Right atrium auricular region (tissue), 2 donors: ENCODE measurements around the gene RFK. TPM values are rescaled to one million over a fixed set of nuclear protein-coding genes. Genes with fewer than 3 reads are reported as not detected.
A peak's percentile ranks its signal among the peaks of the same experiment; 100 is the strongest.

ENCODE experiments used
- DNase-seq: peaks from one replicate; pipeline ENCODE4 v3.0.0-alpha.2; 2019; ENCODE audit warnings: low spot score
- H3K27ac ChIP-seq, 2 donors: fragments of 200-600 bp; sonication (generic); 1 replicate in 1 of 2; 2 replicates in 1 of 2; pipeline ENCODE4 v1.5.1; 2016 to 2019
- H3K27me3 ChIP-seq, 2 donors: fragments of 200-600 bp; sonication (generic); one replicate each; pipeline versions ENCODE4 v1.5.1 to v1.6.0; 2017 to 2019
- H3K36me3 ChIP-seq: fragments of 200-600 bp; sonication (generic); one replicate; pipeline ENCODE4 v1.5.1; 2016
- H3K4me1 ChIP-seq, 2 donors: fragments of 200-600 bp; sonication (generic); one replicate each; pipeline versions ENCODE4 v1.5.1 to v1.6.0; 2017 to 2019
- H3K4me3 ChIP-seq, 2 donors: fragments of 200-600 bp; sonication (generic); 1 replicate in 1 of 2; 2 replicates in 1 of 2; pipeline ENCODE4 v1.5.1; 2017 to 2019; ENCODE audit warnings: mild to moderate bottlenecking in 1 of 2, moderate library complexity in 1 of 2
- H3K9me3 ChIP-seq, 2 donors: fragments of 200-600 bp; sonication (generic); one replicate each; pipeline ENCODE4 v1.5.1; 2019
- total RNA-seq, 2 donors: library from RNA; depleted of rRNA; stranded (reverse); fragments of >200 nt; gene quantifications; one replicate each; pipeline ENCODE4 v1.1.0, GENCODE V29; 2016
- TF ChIP-seq, protein P1 (sequence below), 2 donors: fragments of 200-600 bp; sonication (generic); IDR thresholded peaks; one replicate each; pipeline ENCODE4 v1.5.1; 2019; ENCODE audit warnings: antibody characterized with exemption in 2 of 2

Gene RFK
- total RNA-seq, 2 donors from 2014 or later, result 23.7 to 32.0 TPM

DNA sequence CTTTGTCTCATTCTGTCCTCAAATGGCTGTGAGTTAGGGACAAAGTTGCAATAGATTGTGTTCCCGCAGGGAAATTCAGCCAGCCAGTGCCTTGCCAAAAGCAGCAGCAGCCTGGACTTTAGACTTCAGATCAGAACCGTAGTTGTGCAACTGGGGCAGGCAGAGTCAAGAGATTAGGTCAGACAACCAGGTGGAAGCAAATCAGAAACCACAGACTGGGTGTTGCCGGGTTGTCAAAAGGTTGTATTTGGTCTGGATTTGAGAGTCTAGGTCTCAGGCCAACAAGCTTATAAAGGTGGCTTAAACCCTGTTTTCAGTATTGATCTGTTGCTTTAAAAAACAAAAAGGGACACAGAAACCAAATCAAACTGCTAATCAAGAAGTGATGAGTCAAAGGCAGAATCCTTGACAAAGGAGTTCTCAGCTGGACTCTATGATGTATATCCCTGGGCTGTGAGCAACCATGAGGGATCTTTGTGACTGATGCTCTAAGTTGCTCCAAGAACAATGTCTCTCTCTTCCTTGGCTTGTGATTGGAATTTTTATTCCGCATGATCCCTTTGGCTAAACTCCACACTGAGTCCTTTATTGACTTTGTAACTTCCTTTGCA is 20.9 kb downstream of the RFK start:
- Histone ChIP-seq H3K4me3 (no peak overlapping the region), H3K36me3 (no peaks in the 10 kb centered on the region), H3K4me1 (peaks cover 0 to 27% of the 10 kb centered on the region in 2 donors), H3K27ac (peak overlapping the region in 1 of 2 donors; percentile 58), H3K27me3 (no peaks in the 10 kb centered on the region), H3K9me3 (no peaks in the 10 kb centered on the region)
- peak; percentile 79 for DNase-seq
- TF ChIP-seq, protein P1, sequence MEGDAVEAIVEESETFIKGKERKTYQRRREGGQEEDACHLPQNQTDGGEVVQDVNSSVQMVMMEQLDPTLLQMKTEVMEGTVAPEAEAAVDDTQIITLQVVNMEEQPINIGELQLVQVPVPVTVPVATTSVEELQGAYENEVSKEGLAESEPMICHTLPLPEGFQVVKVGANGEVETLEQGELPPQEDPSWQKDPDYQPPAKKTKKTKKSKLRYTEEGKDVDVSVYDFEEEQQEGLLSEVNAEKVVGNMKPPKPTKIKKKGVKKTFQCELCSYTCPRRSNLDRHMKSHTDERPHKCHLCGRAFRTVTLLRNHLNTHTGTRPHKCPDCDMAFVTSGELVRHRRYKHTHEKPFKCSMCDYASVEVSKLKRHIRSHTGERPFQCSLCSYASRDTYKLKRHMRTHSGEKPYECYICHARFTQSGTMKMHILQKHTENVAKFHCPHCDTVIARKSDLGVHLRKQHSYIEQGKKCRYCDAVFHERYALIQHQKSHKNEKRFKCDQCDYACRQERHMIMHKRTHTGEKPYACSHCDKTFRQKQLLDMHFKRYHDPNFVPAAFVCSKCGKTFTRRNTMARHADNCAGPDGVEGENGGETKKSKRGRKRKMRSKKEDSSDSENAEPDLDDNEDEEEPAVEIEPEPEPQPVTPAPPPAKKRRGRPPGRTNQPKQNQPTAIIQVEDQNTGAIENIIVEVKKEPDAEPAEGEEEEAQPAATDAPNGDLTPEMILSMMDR (IDR thresholded peaks at IDR 0.05), result no peak

DNA sequence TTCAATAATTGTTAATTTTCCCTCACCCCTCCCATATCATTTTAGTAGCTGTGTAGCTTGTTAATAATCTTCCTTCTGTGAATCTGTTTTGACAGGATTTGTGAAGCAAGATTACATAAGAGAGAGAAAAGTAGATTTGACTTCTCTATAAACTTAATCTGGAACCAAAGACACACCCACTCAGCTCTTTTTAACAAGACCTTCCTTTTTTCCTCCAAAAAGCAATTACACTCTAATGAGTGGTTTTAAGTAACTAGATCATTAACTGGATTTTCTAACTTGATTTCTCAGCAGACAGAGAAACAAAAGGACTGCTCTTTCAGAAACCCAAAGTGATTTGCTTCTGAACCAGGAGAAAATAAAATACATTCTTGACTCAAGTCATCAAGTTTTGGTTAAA is 21.9 kb downstream of the RFK start:
- H3K27me3 ChIP-seq, result no peaks in the 10 kb centered on the region
- TF ChIP-seq, protein P1 (IDR thresholded peaks at IDR 0.05), result no peak
- DNase-seq, result no peak
- no peaks in the 10 kb centered on the region for H3K36me3 ChIP-seq
- no peaks in the 10 kb centered on the region for H3K9me3 ChIP-seq
- no peak overlapping the region for H3K27ac ChIP-seq
- H3K4me1 ChIP-seq, result peaks cover 0 to 27% of the 10 kb centered on the region in 2 donors
- H3K4me3 ChIP-seq, result no peak overlapping the region

DNA sequence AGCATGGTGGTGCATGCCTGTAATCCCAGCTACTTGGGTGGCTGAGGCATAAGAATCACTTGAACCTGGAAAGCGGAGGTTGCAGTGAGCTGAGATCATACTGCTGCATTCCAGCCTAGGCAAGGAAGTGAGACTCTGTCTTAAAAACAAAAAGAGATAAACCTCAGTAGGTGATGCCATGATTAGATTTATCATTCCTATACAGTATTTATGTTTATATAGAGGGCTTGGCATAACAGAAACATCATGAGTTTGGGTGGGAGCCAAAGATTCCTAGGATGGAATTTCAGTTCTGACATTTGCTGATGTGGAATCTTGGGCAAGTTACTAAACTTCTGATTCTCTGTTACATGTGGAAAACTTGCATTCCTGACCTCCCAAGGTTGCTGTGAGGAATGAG is 22.3 kb downstream of the RFK start:
- Histone ChIP-seq H3K9me3 (no peaks in the 10 kb centered on the region), H3K36me3 (no peaks in the 10 kb centered on the region), H3K4me1 (peaks cover 0 to 27% of the 10 kb centered on the region in 2 donors), H3K4me3 (no peak overlapping the region), H3K27ac (no peak overlapping the region), H3K27me3 (no peaks in the 10 kb centered on the region)
- no peak for DNase-seq
- TF ChIP-seq, protein P1 (IDR thresholded peaks at IDR 0.05), result no peak

DNA sequence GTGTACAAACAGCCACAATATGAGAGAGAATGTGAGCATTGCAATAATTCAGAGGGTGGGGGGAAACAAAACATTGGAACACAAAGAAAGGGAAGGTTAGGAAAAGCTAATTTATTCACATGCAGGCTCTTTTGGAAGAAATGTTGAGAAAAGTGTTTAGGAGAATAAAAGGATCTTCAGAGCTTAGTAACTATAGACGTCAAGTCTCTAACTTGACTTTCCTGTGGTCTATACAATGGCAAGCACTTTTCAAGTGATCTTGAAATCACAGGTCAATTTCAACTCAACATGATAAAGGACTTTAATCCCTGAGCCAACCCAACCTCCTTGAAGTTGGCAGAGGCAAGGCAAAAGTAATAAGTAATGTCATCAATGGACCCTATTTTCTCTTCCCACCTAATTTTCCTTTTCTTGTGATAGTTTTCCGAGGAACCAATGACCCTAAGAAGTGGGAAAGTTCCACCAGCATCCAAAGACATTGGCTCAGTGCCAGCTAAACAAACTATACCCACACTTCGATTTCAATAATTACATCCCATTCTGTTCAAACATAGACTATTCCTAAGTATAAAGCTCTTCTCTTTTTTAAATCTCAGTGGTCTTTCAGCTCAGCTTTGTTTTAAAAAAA is 23.7 kb downstream of the RFK start:
- H3K36me3 ChIP-seq, result no peaks in the 10 kb centered on the region
- TF ChIP-seq, protein P1 (IDR thresholded peaks at IDR 0.05), result no peak
- H3K4me1 ChIP-seq, result peaks cover 0 to 27% of the 10 kb centered on the region in 2 donors
- no peak for DNase-seq
- no peaks in the 10 kb centered on the region for H3K27me3 ChIP-seq
- H3K4me3 ChIP-seq, result no peak overlapping the region
- H3K27ac ChIP-seq, result no peak overlapping the region
- no peaks in the 10 kb centered on the region for H3K9me3 ChIP-seq

DNA sequence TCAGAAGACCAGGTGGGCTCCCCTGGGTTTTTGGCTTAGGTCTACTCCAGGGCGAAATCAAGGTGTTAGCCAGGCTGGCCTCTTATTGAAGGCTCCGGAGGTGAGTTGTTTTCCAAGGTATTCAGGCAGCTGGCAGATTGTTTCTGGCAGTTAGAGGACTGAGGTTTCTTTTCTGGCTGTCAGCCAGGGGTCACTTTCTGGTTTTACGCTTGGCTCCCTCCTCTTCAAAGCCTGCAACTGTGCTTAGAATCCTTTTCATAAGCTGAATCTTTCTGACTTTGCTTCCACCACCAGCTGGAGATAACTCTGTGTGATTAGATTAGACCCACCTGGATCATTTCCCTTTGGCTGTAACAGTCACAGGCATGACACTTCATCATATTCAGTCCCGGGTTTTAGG is 24.6 kb downstream of the RFK start:
- no peak overlapping the region for H3K27ac ChIP-seq

More for the DNA sequence above, 24.6 kb downstream of the RFK start:
- Histone ChIP-seq H3K27me3 (no peaks in the 10 kb centered on the region), H3K9me3 (no peaks in the 10 kb centered on the region), H3K36me3 (no peaks in the 10 kb centered on the region), H3K4me3 (no peak overlapping the region), H3K4me1 (peaks cover 0 to 19% of the 10 kb centered on the region in 2 donors)
- no peak for DNase-seq
- TF ChIP-seq, protein P1 (IDR thresholded peaks at IDR 0.05), result no peak
